Fibroblast of skin of left biceps (primary cell): Measurements from ENCODE around the gene MAN1A2.

Experiments
- DNase-seq, 2 experiments: peaks; one replicate each; pipeline ENCODE4 v3.0.0-alpha.2; 2013; ENCODE audit warnings: low read depth in 2 of 2

MAN1A2 gene

DNA sequence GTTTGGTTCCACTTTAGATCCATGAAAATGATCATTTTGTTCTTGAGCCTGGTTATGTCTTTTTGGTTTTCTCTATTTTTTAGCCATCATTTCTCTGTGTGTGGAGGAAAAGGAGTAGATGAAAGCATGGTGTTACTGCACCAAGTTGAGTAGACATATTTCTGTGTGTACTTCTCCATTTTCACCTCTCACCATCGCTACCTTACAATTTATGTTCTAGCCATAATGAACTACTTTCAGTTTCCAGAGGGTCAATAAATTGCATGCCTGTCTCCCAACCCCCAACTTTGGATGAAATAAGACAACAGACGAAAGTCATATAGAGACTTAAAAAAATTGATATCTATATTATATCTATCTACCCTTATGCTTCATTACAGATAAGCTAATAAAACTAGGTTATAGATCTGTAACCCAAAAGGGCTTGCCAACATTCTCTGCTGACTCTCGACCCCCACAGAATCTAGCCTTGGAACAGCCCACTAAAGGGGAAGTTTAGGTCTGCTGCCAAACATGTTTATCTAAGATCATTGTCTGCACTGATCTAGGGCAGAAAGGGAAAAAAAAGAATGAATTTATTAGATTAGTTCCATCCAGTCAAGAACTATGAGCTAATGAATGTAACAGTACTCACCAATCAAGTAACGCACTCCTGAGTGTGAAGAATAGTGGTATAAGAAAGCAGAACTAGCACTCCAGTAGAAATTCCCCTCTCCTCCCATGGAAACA is 7.5 kb upstream of the MAN1A2 start:
- no peak for DNase-seq

DNA sequence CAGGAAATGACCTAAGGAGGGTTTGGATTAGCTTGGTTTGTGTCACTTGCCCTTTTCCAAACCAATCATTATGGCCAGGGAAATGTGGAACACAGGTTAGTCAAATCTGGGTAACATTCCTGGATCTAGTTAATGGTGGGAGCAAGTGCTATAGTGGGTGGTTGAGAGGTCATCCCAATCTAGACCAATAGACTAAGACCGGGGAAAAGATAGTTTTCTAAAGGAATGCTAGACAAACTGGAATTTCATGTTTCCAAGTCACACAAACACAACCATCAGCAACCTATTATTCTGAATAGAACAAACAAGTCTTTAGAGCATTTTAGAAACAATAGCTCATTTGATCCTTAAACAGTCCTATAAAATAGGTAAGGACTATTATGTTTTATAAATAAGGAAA is 4.3 kb upstream of the MAN1A2 start:
- no peak for DNase-seq

DNA sequence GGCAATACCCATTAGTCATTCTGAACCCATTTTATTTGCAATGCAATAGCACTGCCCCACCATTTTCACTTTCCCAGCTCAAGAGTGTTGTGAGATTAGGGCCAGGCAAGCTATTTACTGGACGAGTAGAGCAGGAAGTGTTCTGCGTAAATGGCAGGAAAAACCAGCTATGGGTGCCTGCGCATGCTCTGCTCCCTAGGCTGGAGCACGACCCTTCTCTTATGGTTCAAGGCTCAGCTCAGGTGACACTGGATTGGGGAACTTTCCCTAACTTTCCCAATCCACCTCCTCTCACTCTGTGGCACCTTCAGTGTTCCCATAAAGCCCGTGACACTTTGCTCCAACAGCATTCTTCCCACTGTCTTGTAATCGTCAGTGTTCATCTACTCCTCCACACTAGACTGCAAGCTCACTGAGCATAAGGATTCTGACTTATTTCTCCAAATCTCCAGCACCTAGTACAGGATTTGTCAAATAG is 3.6 kb upstream of the MAN1A2 start:
- no peak for DNase-seq

DNA sequence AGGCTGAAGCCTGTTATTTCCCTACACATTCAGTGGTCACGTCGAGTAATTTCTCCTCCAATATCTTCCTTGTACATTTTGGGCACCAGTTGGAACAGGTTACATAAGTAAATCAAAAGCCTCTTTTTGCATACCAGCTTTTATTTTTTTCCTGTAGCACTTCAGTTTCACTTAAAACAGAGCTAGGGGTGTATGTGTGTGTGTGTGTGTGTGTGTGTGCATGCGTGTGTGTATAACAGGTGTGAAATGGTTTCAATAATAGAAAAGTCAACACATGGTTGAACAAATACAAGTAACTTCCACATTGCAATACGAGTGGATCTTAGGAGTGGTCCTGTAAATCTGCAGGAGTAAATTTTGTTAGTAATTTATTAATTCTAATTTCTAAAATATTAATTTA is 3.0 kb upstream of the MAN1A2 start:
- DNase-seq: no peak

DNA sequence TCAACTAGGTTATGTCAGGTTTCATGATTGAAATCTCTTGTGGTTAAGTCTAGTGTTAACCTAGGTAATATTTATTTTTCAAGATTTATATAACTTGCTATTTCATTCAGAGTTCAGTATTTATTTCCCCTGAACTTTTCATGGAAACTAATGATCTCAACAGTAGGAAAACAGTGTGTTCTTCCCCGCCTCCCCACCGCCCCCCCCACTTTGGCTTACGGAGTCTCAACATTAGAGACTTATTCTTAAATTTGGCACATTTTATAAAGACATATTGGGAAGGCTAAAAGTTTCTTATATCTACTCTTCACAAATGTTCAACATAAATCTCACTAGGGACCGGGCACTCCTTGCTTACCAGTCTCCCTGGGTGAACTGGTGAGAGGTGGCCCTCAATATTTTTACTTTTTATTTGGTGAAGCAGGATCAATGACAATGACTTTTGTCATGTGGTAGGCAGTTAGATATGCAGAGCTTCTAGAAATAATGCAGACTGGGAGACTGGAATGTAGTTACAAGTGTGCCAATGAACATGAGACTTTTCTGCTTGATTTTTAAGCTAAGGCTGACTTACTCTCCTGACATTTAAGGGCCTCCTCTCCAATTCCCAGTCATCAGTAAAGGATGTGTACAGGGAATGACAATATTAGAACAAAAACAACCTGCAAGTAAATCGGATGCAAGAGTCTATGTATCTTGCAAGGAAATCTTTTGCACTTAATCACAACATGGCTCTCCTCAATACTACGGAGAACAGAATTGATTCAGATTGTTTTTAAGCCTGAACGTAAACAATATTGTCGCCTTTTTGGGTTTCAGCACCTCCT is 1.7 kb upstream of the MAN1A2 start:
- no peak for DNase-seq

DNA sequence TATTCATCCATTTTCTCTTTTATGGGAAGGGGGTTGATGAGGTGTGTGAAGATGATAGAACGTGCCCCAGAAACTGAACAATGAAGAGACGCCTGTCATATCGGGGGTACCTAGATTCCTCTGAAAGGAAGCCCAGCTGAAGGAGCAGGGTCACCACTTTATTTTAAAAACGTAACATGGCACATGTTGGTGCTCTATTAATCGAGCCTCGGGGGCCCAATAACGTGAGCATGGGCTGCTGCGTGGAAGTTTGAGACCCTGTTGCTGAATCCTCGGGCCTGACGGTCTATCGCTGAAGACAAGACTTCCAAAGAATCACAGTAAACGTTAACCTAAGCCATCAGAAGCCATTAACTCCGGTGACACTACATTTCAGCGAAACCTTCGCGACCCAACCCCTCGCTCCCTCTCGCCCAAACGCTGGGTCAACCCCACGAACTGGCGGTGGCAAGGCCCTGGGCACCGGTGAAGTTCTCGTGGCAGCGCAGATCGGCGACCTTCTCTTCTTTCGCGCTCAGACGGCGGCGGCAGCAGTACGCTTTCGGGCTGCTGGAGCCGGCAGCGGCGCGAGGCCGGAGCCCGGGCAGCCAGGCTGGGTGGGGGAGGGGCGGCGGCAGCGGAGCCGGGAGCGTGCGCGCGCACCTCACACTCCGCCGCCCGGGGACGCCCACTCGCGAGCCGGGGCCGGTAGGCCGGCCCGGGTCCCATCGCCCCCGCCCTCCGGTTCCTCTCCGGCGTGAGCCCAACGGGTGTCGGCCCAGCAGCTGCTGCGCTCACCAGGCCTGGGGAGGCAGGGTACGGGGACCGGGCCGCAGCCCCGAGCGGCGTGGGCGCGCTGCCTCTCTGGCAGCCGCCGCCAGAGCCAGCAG is 838 bp upstream of the MAN1A2 start:
- DNase-seq: peak; percentile 38 to 45

DNA sequence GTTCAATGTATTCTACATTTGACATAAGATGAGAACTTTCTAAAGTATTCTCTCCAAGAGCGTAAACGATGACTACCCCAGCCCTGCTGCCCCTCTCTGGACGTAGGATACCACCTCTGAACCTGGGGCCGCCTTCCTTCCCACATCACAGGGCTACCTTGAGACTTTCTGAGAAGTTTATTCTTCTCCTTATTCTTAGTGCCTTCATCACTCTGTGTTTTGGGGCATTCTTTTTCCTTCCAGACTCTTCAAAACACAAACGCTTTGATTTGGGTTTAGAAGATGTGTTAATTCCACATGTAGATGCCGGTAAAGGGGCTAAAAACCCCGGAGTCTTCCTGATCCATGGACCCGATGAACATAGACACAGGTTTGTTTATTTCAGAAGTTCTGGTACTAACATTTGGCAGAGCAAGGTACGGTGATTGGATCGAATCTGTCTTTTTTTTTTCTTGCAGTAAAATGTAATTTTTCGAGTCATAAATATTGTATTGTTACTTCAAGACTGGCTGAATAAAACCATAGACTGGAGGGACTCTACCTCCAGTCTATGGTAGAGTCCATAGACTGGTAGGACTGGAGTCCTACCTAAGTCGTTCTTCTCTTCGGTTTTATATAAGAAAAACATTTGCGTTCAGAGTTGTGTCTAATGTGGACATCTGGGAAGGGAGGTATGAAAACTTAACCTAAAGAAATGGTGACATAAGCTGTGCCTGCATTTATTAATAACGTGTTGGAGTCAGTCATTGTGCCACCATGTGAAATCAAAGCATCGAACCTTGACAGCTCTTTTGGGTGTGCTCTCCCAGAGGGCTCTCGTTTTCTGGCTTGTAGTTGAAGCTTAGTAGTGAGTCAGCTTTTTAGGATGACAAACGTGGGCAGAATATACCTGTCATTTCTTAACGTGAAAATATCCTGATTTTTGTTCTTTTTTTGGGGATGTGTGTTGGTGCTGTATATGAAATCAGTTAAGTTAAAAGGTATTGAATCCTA is 1.2 kb downstream of the MAN1A2 start:
- DNase-seq: no peak

DNA sequence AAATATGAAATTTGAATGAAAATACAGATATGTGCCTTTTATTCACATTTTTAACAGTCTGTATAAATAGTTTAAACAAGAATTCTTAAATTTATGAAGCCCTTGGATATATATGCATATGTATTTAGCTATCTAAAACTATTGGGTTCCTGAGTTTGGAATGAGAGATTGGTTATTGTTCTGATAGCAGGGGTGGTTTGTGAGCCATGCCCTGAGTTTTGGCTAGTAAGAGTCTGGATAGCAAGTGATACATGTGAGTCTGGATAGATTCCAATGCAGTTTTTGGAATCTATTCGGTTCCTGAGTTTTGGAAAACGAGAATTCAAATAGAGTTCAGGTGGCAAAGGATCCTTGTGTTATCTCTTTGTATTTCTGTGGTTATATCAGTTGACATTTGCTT is 2.8 kb downstream of the MAN1A2 start:
- DNase-seq: no peak

DNA sequence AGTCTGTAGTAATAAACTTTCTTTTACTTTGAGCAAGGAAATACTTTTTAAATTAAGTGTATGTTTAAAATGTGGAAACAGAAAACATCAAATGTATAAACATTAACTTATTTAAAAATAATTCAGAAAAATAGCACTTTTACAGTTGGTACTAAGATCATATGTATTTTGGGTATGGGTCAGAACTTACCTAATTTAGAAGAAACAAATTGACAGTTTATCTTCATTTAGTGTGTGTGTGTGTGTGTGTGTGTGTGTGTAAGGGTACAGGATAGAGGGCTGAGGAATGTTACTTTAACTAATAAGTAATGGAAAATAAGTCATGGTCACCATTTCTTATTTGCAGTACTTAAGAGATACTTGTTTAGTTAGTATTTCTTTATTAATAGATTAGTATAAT is 3.3 kb downstream of the MAN1A2 start:
- DNase-seq: no peak

DNA sequence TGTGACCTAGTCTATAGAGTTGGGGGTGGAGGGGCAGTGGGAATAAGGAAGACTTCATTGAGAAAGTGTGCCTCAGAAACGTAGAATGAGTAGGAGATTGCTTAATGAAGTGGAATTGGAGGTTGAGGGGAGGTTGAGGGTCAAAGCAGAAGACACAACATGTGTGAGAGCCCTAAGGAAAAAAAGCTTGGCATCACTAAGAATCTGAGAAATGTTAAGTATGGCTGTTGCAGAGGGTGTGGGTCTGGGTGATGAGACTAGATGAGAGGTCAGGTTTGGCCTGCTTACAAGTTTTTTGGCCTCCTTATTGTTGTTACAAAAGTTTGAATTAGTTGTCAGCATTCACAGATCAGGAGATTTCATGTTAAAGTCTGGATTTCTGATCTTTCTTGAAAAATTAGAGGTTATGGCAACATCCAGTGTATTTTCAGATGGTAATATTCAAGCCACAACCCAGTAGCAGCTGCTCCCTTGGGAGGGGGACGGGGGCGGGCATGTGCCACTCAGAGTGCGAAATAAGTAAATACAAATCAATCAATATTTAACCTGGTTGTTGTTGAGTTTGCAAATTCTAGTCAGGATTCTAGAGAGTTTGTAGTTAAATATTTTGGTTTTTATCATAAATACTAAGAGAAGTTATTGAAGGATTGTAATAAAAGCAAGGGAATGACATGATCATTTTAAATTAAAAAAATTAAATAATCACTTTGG is 4.3 kb downstream of the MAN1A2 start:
- DNase-seq: peak; percentile 17 to 23

DNA sequence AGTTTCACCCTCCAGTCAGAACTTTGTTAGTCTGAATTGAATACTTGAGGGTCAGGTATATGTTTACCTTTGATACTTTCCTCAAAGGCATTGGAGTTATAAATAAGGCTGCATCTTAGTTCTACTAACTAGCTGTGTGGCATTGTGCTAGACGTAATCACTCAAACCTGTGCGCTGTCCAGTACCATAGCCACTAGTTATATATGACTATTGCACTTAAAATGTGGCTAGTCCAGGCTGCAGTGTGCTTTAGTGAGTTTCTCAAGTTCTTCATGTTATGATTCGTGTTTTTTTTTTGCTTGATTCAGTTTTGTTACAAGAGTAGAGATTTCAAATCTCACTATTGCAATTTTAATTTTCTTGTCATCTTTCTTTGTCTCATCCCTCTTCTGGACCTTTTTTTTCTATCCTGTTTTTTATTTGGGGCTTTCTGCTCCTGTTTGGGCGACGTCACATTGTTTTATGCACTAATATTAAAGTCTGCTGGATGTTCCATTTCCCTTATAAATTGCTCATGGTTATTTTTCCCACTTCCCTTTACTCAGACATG is 5.7 kb downstream of the MAN1A2 start:
- DNase-seq: no peak

DNA sequence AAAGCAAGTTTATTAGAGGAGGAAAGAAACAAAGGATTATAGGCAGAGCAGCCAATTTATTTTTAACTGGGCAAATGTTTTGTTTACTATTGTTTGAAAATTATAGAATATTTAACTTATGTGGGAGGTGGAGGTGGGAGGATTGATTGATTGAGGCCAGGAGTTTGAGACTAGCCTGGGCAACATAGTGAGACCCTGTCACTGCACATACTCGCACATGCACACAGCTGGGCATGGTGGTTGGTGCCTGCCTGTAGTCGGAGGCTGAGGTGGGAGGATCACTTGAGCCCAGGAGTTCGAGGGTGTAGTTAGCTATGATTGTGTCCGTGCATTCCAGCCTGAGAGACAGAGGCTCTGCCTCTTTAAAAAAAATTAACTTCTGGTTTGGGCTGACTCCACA is 6.7 kb downstream of the MAN1A2 start:
- no peak for DNase-seq

DNA sequence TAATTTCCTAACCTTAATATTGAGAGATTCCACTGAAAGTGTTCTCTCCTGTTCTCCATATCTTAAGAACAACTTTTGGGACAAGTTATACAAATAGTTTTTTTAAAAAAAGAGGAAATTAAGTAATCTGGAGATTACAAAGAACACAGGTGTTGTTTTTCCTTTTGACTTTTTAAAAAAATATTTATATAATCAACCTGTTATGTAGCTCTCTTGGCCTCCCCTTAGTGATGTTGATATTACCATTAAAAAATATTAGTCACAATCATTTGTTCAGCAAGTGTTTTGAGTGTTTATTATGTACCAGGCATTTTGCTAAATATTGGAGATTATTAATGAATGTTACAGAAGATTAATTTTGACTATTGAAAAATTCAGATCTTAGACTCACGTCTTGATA is 8.1 kb downstream of the MAN1A2 start:
- no peak for DNase-seq

DNA sequence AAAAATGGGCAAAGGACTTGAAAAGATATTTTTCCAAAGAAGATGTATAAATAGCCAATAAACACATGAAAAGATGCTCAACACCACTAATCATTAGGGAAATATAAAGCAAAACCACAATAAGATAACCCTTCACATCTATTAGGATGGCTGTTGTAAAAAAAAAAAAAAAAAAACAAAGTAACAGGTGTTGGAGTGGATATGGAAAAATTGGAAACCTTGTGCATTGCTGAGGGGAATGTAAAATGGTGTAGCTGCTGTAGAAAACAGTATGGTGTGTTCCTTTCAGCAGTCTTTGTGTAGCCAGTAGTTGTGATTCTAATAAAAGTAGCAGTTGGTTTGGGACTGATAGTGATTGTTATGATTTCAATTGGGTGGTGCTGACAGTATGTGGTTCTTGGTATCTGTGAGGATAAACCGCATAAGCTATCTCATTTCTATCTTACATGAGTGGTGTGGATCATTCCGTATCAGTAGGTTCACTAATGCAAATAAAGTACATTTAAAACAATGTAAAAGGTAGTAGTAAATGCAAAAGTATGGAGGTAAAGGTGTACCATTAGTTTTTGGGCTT is 19.9 kb downstream of the MAN1A2 start:
- no peak for DNase-seq

DNA sequence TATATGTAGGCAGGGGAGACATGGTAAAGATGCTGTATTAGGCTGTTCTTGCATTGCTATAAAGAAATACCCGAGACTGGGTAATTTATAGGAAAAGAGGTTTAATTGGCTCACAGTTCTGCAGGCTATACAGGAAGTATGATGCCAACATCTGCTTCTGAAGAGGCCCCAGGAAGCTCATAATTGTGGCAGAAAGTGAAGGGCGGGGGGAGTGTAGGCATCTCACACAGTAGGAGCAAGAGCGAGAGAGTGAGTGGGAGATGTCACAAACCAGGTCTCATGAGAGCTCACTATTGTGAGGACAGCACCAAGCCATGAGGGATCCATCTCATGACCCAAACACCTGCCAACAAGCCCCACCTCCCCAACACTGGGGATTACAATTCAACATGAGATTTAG is 21.1 kb downstream of the MAN1A2 start:
- DNase-seq: no peak

DNA sequence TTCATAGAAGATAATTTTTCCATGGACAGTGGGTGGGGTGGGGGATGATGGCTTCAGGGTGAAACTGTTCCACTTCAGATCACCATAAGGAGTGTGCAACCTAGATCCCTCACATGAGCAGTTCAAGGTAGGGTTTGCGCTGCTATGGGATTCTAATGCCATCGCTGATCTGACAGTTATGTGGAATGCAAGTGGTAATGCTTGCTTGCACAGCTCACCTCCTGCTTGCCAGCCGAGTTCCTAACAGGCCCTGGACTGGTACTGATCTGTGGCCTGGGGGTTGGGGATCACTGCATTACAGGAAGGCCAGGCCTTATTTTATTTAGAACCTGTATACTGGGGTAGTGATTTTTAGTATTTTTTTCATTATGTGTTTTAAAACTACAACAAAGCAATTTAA is 22.0 kb downstream of the MAN1A2 start:
- no peak for DNase-seq

DNA sequence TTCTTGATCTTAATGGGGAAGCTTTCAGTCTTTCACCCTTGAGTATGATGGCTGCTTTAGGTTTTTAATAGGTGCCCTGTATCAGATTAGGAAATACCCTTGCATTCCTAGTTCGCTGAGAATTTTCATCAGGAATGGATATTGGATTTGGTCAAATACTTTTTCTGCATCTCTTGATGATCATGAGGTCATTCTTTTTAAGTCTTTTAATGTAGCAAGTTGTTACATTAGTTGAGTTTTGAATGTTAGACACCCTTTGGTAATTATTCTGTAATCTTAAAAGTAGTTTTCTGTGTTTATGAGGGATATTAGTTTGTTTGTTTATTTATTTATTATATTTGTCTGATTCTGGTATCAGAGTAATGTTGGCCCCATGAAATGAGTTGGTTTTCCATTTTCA is 22.5 kb downstream of the MAN1A2 start:
- no peak for DNase-seq

DNA sequence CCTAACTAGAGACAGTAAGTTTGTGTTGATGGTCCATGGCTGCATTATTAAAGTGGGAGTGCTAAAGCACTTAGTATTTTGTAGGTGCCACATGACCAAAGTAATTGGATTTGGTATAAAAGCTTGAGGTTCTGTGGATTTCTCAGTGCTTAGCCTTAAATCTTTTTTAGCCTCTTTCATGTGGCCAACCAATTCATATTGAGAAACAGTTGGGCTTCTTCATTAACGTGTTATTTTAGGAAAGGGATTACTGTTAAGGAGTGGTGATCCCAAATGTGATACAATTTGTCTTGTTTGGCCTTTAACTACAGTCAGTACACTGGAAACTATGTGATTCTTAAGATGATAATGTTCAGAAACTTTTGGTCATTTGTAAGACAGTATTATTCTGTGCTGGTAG is 25.5 kb downstream of the MAN1A2 start:
- no peak for DNase-seq

DNA sequence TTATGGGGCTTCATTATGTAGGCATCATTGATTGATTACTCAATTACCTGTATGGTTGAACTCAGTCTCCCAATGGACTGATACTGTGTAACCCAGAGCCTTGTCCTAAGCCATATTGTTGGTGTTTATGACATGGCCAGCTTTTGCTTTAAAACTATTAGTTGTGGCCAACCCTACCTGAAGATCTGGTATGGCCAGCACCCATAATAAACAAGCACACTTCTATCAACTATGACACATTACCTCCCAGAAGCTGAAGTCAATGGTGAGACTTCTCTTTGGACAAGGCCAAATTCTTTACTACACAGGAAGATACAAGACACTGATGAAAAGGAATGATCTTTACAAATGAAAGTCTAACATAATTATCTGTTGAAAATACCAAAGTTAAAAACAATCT is 28.8 kb downstream of the MAN1A2 start:
- no peak for DNase-seq

DNA sequence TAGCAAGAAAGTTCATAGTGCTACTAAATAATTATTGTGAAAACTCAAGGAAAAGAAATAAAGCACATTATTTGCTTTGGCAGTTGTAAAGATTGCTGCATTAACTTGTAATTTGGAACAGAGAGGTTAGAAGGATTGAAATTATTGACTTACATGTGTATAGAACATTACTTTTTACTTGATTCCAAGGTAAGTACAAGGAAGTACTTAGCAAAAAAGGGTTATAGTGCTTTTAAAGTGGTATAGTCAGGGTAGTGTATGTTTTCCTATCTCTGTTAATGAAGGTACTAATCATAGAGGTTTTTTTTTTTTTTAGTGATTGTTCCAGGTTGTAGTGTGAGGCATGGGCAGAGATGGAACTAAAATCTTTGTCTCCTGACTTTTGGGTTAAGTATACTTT is 29.4 kb downstream of the MAN1A2 start:
- no peak for DNase-seq
